ENCODE measurements around the gene ANKRD44.

ANKRD44 gene

DNA sequence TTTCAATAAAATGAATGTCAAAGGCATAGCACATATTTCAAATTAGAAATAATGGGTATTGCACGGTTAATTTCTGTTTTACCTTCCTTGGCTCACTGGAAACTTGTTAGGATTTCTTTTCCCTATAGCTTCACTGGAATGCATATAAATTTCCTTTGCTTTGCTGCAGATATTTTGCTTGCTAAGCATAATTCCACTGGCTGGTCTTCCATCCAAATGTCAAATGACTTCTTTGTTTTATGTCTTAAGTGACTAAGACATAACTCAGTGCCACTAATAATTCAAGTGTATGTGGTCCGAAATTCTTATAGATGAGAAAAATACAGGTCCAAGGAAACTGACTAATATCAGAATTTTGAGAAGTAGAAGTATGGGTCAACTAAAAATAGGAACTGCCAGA lies 201.3 kb downstream of the ANKRD44 start:
- DNase-seq (ENCODE audit: low spot score), result no peak

DNA sequence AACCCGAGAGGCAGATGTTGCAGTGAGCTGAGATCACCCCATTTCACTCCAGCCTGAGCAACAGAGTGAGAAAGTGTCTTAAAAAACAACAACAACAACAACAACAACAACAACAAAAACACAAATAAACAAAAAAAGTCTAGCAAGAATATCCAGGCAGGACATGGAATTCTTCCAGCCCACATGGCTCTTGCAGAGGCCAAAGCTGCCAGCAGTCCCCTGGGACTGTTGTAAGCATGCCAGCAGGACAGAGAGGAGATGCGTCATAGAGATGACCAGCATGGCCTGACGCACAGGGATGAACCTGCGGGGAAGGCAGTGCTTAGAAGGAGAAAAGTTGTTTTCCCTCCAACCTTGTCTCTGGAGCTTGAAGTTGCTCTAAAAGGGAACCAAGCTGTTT lies 201.8 kb downstream of the ANKRD44 start:
- DNase-seq (ENCODE audit: low spot score), result no peak

DNA sequence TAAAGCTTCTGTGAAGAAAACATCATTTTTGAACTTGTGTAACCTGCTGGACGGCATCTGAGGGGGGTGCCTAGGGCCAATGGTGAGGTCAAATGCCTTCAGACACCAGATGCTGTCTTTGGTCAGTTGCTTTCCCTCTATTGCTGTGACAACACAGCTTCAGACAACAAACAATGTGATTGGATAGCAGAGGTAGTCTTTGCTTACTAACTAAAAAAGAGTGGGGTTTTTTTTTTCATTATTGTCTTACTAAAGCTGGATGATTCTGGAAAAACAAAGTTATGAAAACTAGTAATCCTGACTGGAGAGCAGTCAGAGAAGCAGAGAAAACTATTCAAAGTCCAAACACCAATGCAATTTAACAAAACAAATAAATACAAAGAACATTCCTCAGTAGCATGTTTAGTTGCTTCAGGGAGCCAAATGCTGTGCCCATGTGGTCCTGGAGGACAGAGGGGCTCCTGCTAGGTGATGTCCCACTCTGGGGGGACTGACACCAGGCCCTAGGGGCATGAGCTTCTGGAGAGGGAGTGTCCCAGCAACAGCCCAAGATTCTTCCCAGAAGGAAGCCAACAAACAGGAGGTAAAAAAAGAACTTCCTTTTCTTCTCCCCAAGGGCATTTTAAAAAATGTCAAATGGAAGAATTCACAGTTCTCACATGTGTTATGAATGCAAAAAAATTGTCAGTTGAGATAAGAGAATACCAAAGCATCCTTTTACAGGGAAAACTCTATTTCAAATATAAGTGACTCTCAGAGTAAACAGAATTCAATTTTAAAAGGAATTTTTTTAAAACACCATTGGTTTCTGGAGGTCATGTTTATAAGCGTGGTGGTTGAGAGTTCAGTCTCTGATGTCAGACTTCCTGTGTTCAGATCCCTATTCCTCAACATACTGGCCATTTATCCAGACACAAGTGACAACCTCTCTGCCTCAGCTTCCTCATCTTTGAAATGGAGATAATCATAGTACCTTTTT lies 203.0 kb downstream of the ANKRD44 start:
- no peak for DNase-seq (ENCODE audit: low spot score)

- no peak for DNase-seq (ENCODE audit: low spot score)
Measured at GRCh38 chr2:197103363-197103762, 207.2 kb downstream of the ANKRD44 start.

GRCh38 chr2:197102231-197102630 lies 208.3 kb downstream of the ANKRD44 start:
- DNase-seq (ENCODE audit: low spot score), result no peak

DNA sequence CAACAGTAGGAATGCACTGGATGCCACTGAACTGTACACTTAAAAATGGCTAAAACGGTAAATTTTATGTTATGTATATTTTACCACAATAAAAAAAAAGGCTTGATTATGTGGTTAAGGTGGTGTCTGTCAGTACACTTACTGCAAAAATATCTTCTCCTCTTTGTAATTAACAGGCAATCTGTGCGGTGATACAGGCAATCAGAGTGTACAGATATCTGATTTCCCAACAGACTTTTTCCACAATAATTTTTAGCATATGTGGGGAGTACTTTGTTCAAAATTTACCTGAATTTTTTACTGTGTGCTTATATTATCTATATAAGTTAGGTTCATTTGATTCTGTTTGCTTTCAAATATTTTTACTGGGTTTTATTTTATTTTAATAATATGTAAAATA lies 209.1 kb downstream of the ANKRD44 start:
- no peak for DNase-seq (ENCODE audit: low spot score)

DNA sequence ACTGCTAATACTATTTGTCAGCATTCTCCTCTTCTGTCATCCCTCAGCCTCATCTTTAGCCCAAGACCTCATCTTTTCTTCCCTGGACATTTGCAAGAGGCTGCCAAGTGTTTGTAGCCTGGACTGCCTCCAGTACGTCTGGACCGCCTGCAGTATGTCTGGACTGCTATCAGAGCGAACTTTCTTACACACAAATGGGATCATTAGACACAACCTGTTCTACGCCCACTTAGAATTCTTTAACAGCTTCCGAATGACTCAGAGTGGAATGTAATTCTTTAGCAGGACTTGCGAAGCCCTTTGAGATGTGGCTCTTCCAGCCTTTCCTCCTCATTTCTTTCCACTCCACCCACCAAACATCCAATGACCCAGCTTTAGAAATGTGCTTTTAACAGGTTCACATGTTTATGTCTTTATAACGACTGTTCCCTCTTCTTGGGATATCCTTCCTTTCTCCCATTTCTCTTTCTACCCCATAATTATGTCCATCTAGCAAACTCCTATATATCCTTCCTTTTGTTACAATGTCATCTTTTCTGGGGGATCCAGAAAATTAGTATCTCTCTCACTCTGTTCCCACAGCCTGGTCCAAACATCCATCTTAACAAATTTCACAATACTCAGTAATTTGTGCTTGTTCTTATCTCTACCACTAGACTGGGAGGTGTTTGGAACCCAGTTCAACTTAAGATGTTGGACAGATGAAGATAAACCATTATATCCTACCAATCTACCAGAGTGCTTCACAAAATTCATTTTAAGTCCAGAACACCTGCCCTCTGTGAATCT lies 212.8 kb downstream of the ANKRD44 start:
- DNase-seq (ENCODE audit: low spot score), result no peak

DNA sequence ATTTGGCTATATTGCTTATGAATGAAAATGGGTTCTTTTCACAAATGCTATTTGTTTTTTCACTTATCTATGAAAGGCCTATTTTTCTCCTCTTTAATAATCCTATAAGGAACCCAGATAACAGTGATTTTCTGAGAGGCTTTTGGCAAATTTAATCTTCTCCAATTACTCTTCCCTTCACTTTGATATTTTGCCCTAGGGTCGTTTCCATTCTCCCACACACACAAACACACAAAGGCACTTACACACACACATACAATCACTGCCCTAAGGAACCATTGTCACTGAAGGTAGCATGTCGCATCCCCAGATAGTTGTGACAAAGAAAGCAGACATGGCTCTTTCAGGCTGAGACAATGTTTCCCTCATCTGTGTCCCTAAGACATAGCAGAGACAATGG lies 213.9 kb downstream of the ANKRD44 start:
- no peak for DNase-seq (ENCODE audit: low spot score)

GRCh38 chr2:197092431-197092830 lies 218.1 kb downstream of the ANKRD44 start:
- DNase-seq (ENCODE audit: low spot score), result no peak

- DNase-seq (ENCODE audit: low spot score), result no peak
Measured at GRCh38 chr2:197090742-197091367, 219.7 kb downstream of the ANKRD44 start.

DNA sequence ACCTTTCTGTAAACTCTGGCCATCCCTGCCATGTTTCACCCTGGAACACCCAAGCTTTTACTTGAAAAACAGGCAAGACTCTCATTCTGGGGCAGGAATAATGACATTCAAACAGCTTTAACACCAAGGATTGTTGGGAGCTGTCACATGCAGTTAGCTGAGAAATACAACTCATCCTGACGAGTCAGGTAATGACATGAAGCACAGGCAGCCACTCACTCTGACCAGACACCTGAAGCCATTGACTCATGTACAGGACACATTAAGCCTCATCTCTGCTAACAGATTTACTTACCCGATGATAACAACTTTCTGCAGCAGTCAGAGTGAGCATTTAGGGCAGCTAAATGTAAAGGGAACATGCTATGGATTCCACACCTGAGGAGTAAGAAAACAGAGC lies 220.9 kb downstream of the ANKRD44 start:
- no peak for DNase-seq (ENCODE audit: low spot score)

- no peak for DNase-seq (ENCODE audit: low spot score)
Measured at GRCh38 chr2:197088694-197089093, 221.9 kb downstream of the ANKRD44 start.

GRCh38 chr2:197086500-197086899 lies 224.1 kb downstream of the ANKRD44 start:
- no peak for DNase-seq (ENCODE audit: low spot score)

DNA sequence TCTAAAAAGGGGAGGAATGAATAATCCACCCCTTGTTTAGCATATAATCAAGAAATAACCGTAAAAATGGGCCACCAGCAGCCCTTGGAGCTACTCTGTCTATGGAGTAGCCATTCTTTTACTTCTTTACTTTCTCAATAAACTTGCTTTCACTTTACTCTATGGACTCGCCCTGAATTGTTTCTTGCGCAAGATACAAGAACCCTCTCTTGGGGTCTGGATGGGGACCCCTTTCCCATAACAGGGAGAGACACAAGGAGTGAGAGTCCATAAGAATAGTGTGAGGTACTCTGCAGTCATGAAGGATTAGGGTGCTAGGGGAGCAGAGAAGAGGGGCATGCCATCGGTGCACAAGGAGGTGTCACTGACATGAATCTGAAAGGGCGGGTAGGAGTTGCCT lies 224.9 kb downstream of the ANKRD44 start:
- DNase-seq (ENCODE audit: low spot score), result no peak

GRCh38 chr2:197081294-197081693 lies 229.3 kb downstream of the ANKRD44 start:
- DNase-seq (ENCODE audit: low spot score), result no peak

DNA sequence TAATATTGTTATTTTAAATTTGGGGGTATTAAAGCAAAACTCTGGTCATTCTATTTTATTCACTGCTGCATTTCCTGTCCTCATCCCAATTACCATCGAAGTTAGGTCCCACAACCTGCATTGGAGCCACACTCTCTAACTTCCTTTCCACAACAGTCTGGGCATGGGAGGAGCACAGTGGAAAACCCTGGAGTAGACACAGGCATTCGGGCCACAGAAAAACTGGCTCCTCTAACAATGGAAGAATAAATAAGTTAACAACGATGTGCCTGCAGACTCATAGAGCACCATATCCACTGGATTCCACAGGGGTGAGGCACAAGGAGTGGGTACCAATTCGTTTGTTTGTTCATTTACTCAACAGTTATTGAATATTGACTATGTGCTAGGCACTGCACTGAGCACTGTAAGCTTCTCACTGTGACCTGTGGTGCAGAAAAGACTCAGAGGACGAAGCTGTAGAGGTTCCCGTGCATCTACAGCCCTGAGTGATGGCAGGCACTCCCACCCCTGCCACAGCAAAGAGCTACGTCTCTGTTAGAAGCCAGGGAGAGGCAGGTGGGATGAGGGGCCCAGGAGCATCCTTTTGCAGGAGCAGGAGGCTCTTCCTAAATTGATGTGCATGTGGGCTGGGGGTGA lies 229.9 kb downstream of the ANKRD44 start:
- DNase-seq (ENCODE audit: low spot score), result no peak

DNA sequence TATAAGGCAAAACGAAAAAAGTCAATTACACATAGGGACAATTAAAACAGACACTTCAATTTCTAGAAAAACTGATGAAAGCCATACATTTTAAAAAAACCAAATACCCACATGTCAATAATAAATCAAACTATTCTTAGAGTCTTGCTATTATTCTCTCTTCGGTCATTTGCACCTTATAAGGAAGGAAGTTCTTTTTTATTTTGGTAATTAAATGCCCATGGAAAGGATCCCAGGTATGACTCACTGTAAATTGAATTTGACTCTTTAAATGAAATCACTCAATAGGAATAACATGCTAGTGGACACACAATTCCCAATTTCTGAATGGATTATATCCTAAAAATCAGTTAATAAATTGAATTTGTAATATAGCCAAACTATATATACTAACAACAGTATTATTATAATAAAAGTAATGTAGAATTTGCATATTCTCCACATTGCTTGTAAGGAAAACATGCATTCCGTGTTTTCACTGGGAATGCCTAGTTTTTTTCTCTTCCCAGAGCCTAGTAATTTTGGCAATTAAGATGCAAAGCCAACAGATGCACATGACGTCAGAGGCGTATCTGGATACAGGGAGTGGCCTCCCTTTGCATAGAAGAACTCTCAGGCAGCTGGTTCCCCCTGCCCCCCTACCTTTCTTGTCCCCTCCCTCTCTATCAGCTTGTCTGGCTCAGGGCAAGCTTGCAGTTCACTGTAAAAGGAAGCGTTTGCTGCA lies 230.6 kb downstream of the ANKRD44 start:
- DNase-seq (ENCODE audit: low spot score), result no peak

DNA sequence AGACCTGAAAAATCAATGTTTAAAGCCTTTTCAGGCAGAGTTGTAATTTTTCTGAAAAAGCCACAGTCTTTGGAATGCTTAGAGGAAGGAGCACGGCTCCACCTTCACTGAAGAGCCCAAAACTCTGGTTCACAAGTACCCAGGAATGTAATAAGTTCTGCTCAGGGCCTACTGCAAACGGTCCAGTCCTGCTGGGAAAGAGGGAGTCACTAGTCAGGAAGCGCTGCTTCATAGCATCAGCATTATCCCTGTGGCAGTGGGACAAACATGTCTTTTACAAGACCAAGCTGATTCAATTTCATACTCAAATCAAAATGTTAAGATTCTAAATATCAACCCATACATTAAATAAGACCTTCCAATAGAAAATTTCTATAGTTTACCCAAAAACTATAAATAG lies 231.2 kb downstream of the ANKRD44 start:
- DNase-seq (ENCODE audit: low spot score), result no peak

DNA sequence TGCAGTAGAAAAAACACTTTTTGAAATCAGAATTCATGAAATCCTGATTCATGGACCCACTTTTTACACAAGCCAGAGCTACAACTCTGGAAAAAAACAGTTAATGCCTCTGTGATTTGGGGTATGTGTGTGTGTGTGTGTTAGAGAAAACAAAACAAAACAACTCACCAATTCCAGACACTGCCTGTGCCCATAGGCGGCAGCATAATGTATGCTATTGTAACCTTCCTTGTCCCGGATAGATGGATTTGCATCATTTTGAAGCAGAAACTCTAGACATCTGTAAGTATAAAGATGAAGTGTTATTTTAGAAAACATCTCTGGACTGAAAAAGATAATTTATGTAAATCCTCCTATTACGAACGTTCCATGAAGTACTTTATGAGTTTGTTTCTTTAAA lies 232.0 kb downstream of the ANKRD44 start:
- DNase-seq (ENCODE audit: low spot score), result no peak

- DNase-seq (ENCODE audit: low spot score), result no peak
Measured at GRCh38 chr2:197077336-197077735, 233.2 kb downstream of the ANKRD44 start.

DNA sequence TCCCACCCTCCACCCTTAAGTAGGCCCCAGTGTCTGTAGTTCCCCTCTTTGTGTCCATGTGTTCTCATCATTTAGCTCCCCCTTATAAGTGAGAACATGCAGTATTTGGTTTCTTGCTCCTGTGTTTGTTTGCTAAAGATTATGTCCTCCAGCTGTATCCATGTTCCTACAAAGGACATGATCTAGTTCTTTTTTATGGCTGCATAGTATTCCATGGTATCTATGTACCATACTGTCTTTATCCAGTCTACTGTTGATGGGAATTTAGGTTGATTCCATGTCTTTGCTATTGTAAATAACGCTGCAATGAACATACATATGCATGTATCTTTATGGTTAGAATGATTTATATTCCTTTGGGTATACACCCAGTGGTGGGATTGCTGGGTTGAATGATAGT lies 233.9 kb downstream of the ANKRD44 start:
- no peak for DNase-seq (ENCODE audit: low spot score)

Data from CD4-positive, alpha-beta T cell treated with Interleukin-2 at 100 ng/mL for 4 hours (primary cell).